GM23338 (cell line): ENCODE results near the gene NPSR1. TPM values are rescaled to one million over a fixed set of nuclear protein-coding genes. Genes with fewer than 3 reads are reported as not detected.
A peak's percentile ranks its signal among the peaks of the same experiment; 100 is the strongest.

Source experiments
- ATAC-seq: fragments of 200-7000 bp; cut with Tn5 transposase; 3 replicates; pipeline ENCODE4 v1.9.1; 2020
- DNase-seq: peaks from one replicate; pipeline ENCODE4 v3.0.0-alpha.2; 2015; ENCODE audit warnings: low spot score
- H2AFZ ChIP-seq: fragments of 200-600 bp; sonication (generic); 2 replicates; pipeline ENCODE4 v1.8.0; 2016; ENCODE audit warnings: antibody characterized with exemption, mild to moderate bottlenecking, moderate library complexity
- H3F3A ChIP-seq: fragments of 200-600 bp; sonication (generic); replicated peaks from 2 replicates; pipeline ENCODE4 v1.8.0; 2017; ENCODE audit warnings: antibody characterized with exemption, mixed run types, low read depth
- H3K27ac ChIP-seq: fragments of 200-600 bp; sonication (generic); 2 replicates; pipeline ENCODE4 v1.6.1; 2016; ENCODE audit warnings: low read depth
- H3K27me3 ChIP-seq: fragments of 200-600 bp; sonication (generic); 2 replicates; pipeline ENCODE4 v1.8.0; 2016; ENCODE audit warnings: mild to moderate bottlenecking, mixed run types, moderate library complexity; ENCODE audit not compliant: insufficient read depth
- H3K36me3 ChIP-seq: fragments of 200-600 bp; sonication (generic); 2 replicates; pipeline ENCODE4 v1.8.0; 2016; ENCODE audit warnings: mild to moderate bottlenecking; ENCODE audit not compliant: insufficient read depth
- H3K4me1 ChIP-seq: fragments of 200-600 bp; sonication (generic); 2 replicates; pipeline ENCODE4 v1.8.0; 2016; ENCODE audit warnings: mild to moderate bottlenecking, moderate library complexity; ENCODE audit not compliant: insufficient read depth
- H3K4me2 ChIP-seq: fragments of 200-600 bp; sonication (generic); 2 replicates; pipeline ENCODE4 v1.7.1; 2017; ENCODE audit warnings: mixed run types
- H3K4me3 ChIP-seq: fragments of 200-600 bp; sonication (generic); 2 replicates; pipeline ENCODE4 v1.6.1; 2016; ENCODE audit warnings: mixed run types
- H3K79me2 ChIP-seq: fragments of 200-600 bp; sonication (generic); replicated peaks from 2 replicates; pipeline ENCODE4 v1.8.0; 2017; ENCODE audit warnings: mild to moderate bottlenecking; ENCODE audit not compliant: insufficient read depth
- H3K9me2 ChIP-seq: fragments of 200-600 bp; sonication (generic); 2 replicates; pipeline ENCODE4 v1.8.0; 2017; ENCODE audit not compliant: insufficient read depth
- H4K20me1 ChIP-seq: fragments of 200-600 bp; sonication (generic); replicated peaks from 2 replicates; pipeline ENCODE4 v1.8.0; 2017; ENCODE audit warnings: mild to moderate bottlenecking; ENCODE audit not compliant: insufficient read depth
- H3K27ac Mint-ChIP-seq: 2 replicates; pipeline ENCODE4 v1.8.0; 2020; ENCODE audit warnings: inconsistent platforms, mild to moderate bottlenecking, moderate library complexity, mixed read lengths
- H3K27me3 Mint-ChIP-seq: 3 replicates; pipeline ENCODE4 v1.8.0; 2022; ENCODE audit warnings: low read depth, mild to moderate bottlenecking, moderate library complexity, mixed read lengths, inconsistent platforms; ENCODE audit not compliant: insufficient read depth, poor library complexity
- H3K36me3 Mint-ChIP-seq: 3 replicates; pipeline ENCODE4 v1.8.0; 2021; ENCODE audit warnings: low read depth, mild to moderate bottlenecking, inconsistent platforms, moderate library complexity, mixed read lengths
- H3K4me1 Mint-ChIP-seq: 3 replicates; pipeline ENCODE4 v1.8.0; 2020; ENCODE audit warnings: mild to moderate bottlenecking, inconsistent platforms, mixed read lengths
- H3K4me3 Mint-ChIP-seq: 3 replicates; pipeline ENCODE4 v1.8.0; 2021; ENCODE audit warnings: moderate library complexity, mild to moderate bottlenecking, inconsistent platforms, mixed read lengths
- H3K9me3 Mint-ChIP-seq: 3 replicates; pipeline ENCODE4 v1.8.0; 2020; ENCODE audit warnings: moderate library complexity, mild to moderate bottlenecking, inconsistent platforms, mixed read lengths
- CTCF ChIP-seq, 2 experiments: fragments of 200-600 bp in 1 of 2; sonication (generic) in 1 of 2; conservative IDR thresholded peaks; 2 replicates each; pipeline versions ENCODE4 v1.5.1 to v1.6.1; 2016 to 2017; ENCODE audit warnings: antibody characterized with exemption in 2 of 2, low read depth in 2 of 2, mild to moderate bottlenecking in 2 of 2, moderate library complexity in 1 of 2
- ETS1 ChIP-seq: IDR thresholded peaks from 2 replicates; pipeline ENCODE4 v1.6.1; 2016; ENCODE audit warnings: antibody characterized with exemption
- REST ChIP-seq: IDR thresholded peaks from one replicate; pipeline ENCODE4 v1.6.1; 2018; ENCODE audit warnings: antibody characterized with exemption; ENCODE audit not compliant: unreplicated experiment
- ZNF114 ChIP-seq: fragments of 250-450 bp; sonication (Bioruptor Pico); IDR thresholded peaks from 2 replicates; pipeline ENCODE4 v1.5.0; 2020; ENCODE audit warnings: mild to moderate bottlenecking, moderate library complexity
- ZNF331 ChIP-seq: fragments of 250-450 bp; sonication (Bioruptor Pico); IDR thresholded peaks from 2 replicates; pipeline ENCODE4 v1.5.0; 2020; ENCODE audit warnings: low read depth, mild to moderate bottlenecking, moderate library complexity
- polyA plus RNA-seq: library from polyadenylated mRNA; unstranded; fragments of >200 nt; fragmentation: Nextera tagmentation; extraction: Ambion mirVana; gene quantifications from 2 replicates; pipeline ENCODE4 v1.2.1, GENCODE V29; 2016
- total RNA-seq: library from RNA; depleted of rRNA; stranded (reverse); fragments of >200 nt; shearing (Covaris generic); gene quantifications from 2 replicates; pipeline ENCODE4 v1.2.3, GENCODE V29; 2014

NPSR1 gene
- total and polyA plus RNA-seq, 2 experiments from 2014 or later: not detected

DNA sequence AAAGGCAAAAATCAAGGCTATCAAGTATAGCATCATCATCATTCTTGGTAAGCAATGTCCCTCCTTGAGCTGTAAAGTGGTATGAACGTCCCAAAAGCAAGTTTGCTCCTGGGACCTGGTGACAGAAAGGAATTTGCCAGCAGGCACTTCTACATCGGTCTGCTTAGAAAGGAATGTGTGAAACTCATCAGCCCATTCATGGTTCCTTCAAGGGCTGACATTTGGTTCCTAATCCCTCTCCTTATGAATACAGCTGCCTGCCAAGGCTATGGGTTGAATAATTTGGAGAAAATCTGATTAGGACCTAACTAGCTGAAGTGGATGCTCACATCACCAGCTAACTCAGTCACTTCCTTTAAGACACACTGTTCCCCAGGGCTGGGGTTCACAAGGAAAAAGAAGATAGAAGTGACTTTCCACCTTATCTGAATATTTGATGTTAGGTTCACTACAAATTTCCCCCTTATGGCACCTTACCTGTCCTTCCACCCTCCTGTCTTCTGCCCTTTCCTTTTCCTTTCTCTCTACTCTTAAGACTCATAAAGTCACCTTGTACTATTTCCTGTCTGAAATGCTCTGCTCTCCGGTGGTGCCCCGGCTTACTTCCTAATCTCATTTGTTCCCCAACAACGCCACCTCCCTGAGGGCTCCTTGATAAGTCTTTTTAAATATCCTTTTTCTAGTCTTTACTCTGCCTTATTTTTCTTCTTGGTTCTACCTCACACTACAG, 187.1 kb downstream of the NPSR1 start:
- H3K4me3 ChIP-seq: no peak overlapping the region
- ATAC-seq: no peak
- DNase-seq: peak; percentile 4
- TF ChIP-seq ETS1: no peak
- TF ChIP-seq REST: no peak
- Mint-ChIP-seq H3K9me3 (peaks cover 13% of the 10 kb centered on the region; the same call in 2 of the 3 replicates), H3K36me3 (no peaks in the 10 kb centered on the region), H3K27me3 (no peaks in the 10 kb centered on the region), H3K4me1 (peaks cover 10% of the 10 kb centered on the region; the same call in 2 of the 3 replicates), H3K27ac (no peak overlapping the region), H3K4me3 (no peak overlapping the region)
- no peaks in the 10 kb centered on the region for H3F3A ChIP-seq
- H3K27me3 ChIP-seq: no peaks in the 10 kb centered on the region
- H3K79me2 ChIP-seq: no peaks in the 10 kb centered on the region
- H3K4me1 ChIP-seq: no peaks in the 10 kb centered on the region
- H3K4me2 ChIP-seq: no peak overlapping the region
- no peaks in the 10 kb centered on the region for H4K20me1 ChIP-seq
- H3K36me3 ChIP-seq: no peaks in the 10 kb centered on the region
- H3K27ac ChIP-seq: no peak overlapping the region
- no peak overlapping the region for H2AFZ ChIP-seq
- peaks cover 8% of the 10 kb centered on the region for H3K9me2 ChIP-seq

DNA sequence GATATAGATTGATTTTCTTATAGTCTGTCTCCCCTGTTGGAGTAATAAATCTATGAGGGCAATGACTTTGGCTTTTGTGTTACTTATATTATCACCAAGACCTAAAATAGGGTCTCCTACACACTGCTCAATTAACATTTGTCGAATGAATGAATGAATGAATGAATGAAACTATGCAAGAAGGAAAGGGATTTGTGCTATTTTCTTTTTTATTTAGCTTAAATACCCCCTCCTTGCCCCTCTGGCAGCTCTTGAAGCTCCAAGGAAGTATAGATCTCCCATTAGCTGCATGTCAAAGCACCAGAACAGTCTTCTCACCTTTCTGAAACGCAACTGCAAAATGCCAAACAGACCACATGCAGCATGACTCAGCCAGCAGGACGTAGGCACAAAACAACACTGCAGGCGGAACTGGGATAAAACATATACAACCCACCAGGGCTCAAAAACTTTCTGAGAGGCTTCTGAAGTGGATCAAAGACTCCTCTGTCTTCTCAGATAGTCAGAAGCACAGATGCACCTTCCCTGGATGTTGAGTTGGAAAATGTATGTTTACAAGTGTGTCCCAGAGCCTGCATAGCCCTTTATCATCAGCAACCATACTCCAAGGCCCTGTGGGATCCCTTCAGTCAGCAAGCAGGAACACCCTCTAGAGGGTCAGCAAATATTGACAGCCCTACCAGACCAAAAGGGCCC, 187.8 kb downstream of the NPSR1 start:
- Histone ChIP-seq H4K20me1 (no peaks in the 10 kb centered on the region), H3K4me2 (no peak overlapping the region), H3K4me1 (no peaks in the 10 kb centered on the region), H3F3A (no peaks in the 10 kb centered on the region), H3K79me2 (no peaks in the 10 kb centered on the region), H3K4me3 (no peak overlapping the region), H3K27me3 (no peaks in the 10 kb centered on the region), H2AFZ (peak overlapping the region; percentile 70), H3K36me3 (no peaks in the 10 kb centered on the region), H3K27ac (no peak overlapping the region), H3K9me2 (peaks cover 8% of the 10 kb centered on the region)
- Mint-ChIP-seq H3K4me3 (no peak overlapping the region), H3K36me3 (no peaks in the 10 kb centered on the region; the same call in 2 of the 3 replicates), H3K27me3 (no peaks in the 10 kb centered on the region), H3K9me3 (peaks cover 13% of the 10 kb centered on the region; the same call in 2 of the 3 replicates), H3K4me1 (peaks cover 10% of the 10 kb centered on the region; the same call in 2 of the 3 replicates), H3K27ac (peak overlapping the region; percentile 63)
- ATAC-seq (peak; percentile 82), DNase-seq (peak; percentile 24)
- TF ChIP-seq ZNF114 (CRISPR knock-in tag) (no peak), ZNF331 (CRISPR knock-in tag) (no peak), CTCF (conservative IDR thresholded peaks at IDR 0.05; ENCODE audit: low read depth in 2 of 2) (peak; percentile 11 to 30; a peak in 1 of 4 replicates)
